Activated CD8-positive, alpha-beta memory T cell treated with anti-CD3 and anti-CD28 coated beads for 36 hours (primary cell): Measurements from ENCODE around the gene VTN. TPM values are rescaled to one million over a fixed set of nuclear protein-coding genes. Genes with fewer than 3 reads are reported as not detected.

Source experiments
- CTCF ChIA-PET: fragments of 350-600 bp; sonication (Branson Sonifier 250); formaldehyde crosslinking; loops from one replicate; lab custom pipeline; 2021; ENCODE audit warnings: antibody characterized with exemption; lab: Charles Lee
- POLR2A ChIA-PET: fragments of 350-600 bp; sonication (Branson Sonifier 250); formaldehyde crosslinking; loops from one replicate; lab custom pipeline; 2021; ENCODE audit warnings: antibody characterized with exemption; lab: Charles Lee
- total RNA-seq, 2 experiments: library from RNA; stranded (reverse); gene quantifications; one replicate each; pipeline ENCODE4 v1.2.3, GENCODE V29; 2021

The VTN gene
- under 1 TPM; 0.13 to 0.38 TPM for total RNA-seq

GRCh38 chr17:28370035-28370743 is at the start of gene VTN:
TSS of gene VTN (minus strand) at chr17:28370307. CDS start at chr17:28370203, 104 bp downstream.
- ChIA-PET POLR2A (interaction anchor here (1.4 kb wide), 1 partner anchor 13 kb away, joined by 5 read pairs; the partner anchor contains the start of gene POLDIP2), CTCF (no interaction called here)

GRCh38 chr17:28416703-28417311 is 46.7 kb upstream of the VTN start:
- CTCF ChIA-PET: interaction anchor here (0.7 to 1.8 kb wide), 7 partner anchors 12 to 124 kb away, joined by 3 to 9 read pairs (median 4); no protein-coding TSS in a partner anchor

GRCh38 chr17:28415886-28416285 is 45.8 kb upstream of the VTN start:
- ChIA-PET CTCF (interaction anchor here (0.5 to 1.8 kb wide), 7 partner anchors 11 to 376 kb away, joined by 3 to 9 read pairs (median 4); no protein-coding TSS in a partner anchor), POLR2A (no interaction called here)

More at GRCh38 chr17:28416703-28417311, 46.7 kb upstream of the VTN start:
- POLR2A ChIA-PET: no interaction called here

GRCh38 chr17:28413804-28414203 is 43.7 kb upstream of the VTN start:
- ChIA-PET POLR2A (no interaction called here), CTCF (no interaction called here)

GRCh38 chr17:28412099-28412498 is 42.0 kb upstream of the VTN start:
- ChIA-PET CTCF (no interaction called here), POLR2A (no interaction called here)

- POLR2A ChIA-PET: no interaction called here
These were observed 37.8 kb upstream of the VTN start for GRCh38 chr17:28407974-28408306.

GRCh38 chr17:28407130-28407973 is 37.2 kb upstream of the VTN start:
- ChIA-PET CTCF (interaction anchor here (0.6 to 1.1 kb wide), 2 partner anchors 35 to 336 kb away, joined by 3 read pairs; no protein-coding TSS in a partner anchor), POLR2A (no interaction called here)

More at GRCh38 chr17:28407974-28408306, 37.8 kb upstream of the VTN start:
- CTCF ChIA-PET: no interaction called here

GRCh38 chr17:28406473-28406814 is 36.3 kb upstream of the VTN start:
- POLR2A ChIA-PET: no interaction called here
- CTCF ChIA-PET: interaction anchor here (0.6 to 1.1 kb wide), 2 partner anchors 34 to 335 kb away, joined by 3 read pairs; no protein-coding TSS in a partner anchor

GRCh38 chr17:28405632-28406472 is 35.7 kb upstream of the VTN start, which contains the start of gene SLC46A1:
TSS of gene SLC46A1 (minus strand) at chr17:28406212. CDS start at chr17:28406114, 98 bp downstream.
- ChIA-PET POLR2A (interaction anchor here (1.3 kb wide), 1 partner anchor 22 kb away, joined by 6 read pairs; no protein-coding TSS in a partner anchor), CTCF (interaction anchor here (1.0 to 1.8 kb wide), 3 partner anchors 11 to 128 kb away, joined by 4 to 9 read pairs (median 4); no protein-coding TSS in a partner anchor)

GRCh38 chr17:28404812-28405570 is 34.9 kb upstream of the VTN start:
- ChIA-PET CTCF (interaction anchor here (1.0 to 1.8 kb wide), 3 partner anchors 11 to 127 kb away, joined by 4 to 9 read pairs (median 4); no protein-coding TSS in a partner anchor), POLR2A (interaction anchor here (1.3 kb wide), 1 partner anchor 21 kb away, joined by 6 read pairs; no protein-coding TSS in a partner anchor)

- POLR2A ChIA-PET: no interaction called here
These were observed 34.3 kb upstream of the VTN start for GRCh38 chr17:28404461-28404811.

GRCh38 chr17:28404007-28404406 is 33.9 kb upstream of the VTN start:
- CTCF ChIA-PET: interaction anchor here (1.8 kb wide), 1 partner anchor 12 kb away, joined by 9 read pairs; no protein-coding TSS in a partner anchor
- POLR2A ChIA-PET: no interaction called here

More at GRCh38 chr17:28404461-28404811, 34.3 kb upstream of the VTN start:
- CTCF ChIA-PET: interaction anchor here (1.0 to 1.8 kb wide), 3 partner anchors 12 to 127 kb away, joined by 4 to 9 read pairs (median 4); no protein-coding TSS in a partner anchor

- ChIA-PET POLR2A (no interaction called here), CTCF (interaction anchor here (1.2 kb wide), 1 partner anchor 14 kb away, joined by 4 read pairs; no protein-coding TSS in a partner anchor)
These were observed 32.7 kb upstream of the VTN start for GRCh38 chr17:28402844-28403243.

- ChIA-PET CTCF (interaction anchor here (1.2 kb wide), 1 partner anchor 14 kb away, joined by 4 read pairs; no protein-coding TSS in a partner anchor), POLR2A (no interaction called here)
These were observed 32.1 kb upstream of the VTN start for GRCh38 chr17:28402224-28402630.

- ChIA-PET CTCF (no interaction called here), POLR2A (interaction anchor here (0.7 kb wide), 1 partner anchor 9 kb away, joined by 3 read pairs; no protein-coding TSS in a partner anchor)
These were observed 29.7 kb upstream of the VTN start for GRCh38 chr17:28399808-28400207.

- POLR2A ChIA-PET: no interaction called here
These were observed 28.3 kb upstream of the VTN start for GRCh38 chr17:28398280-28398981.

More at GRCh38 chr17:28398280-28398981, 28.3 kb upstream of the VTN start:
- CTCF ChIA-PET: no interaction called here
